Activated CD8-positive, alpha-beta memory T cell treated with anti-CD3 and anti-CD28 coated beads for 36 hours (primary cell): ENCODE results near the gene NELFA. TPM values are rescaled to one million over a fixed set of nuclear protein-coding genes. Genes with fewer than 3 reads are reported as not detected.
"Not testable (repeated sequence)": the region's sequence is repeated elsewhere in the genome, so short reads cannot be mapped to it uniquely, and the experiment has no call there.

Source experiments
- CTCF ChIA-PET: fragments of 350-600 bp; sonication (Branson Sonifier 250); formaldehyde crosslinking; loops from one replicate; lab custom pipeline; 2021; ENCODE audit warnings: antibody characterized with exemption; lab: Charles Lee
- POLR2A ChIA-PET: fragments of 350-600 bp; sonication (Branson Sonifier 250); formaldehyde crosslinking; loops from one replicate; lab custom pipeline; 2021; ENCODE audit warnings: antibody characterized with exemption; lab: Charles Lee
- total RNA-seq, 2 experiments: library from RNA; stranded (reverse); gene quantifications; one replicate each; pipeline ENCODE4 v1.2.3, GENCODE V29; 2021

The NELFA gene
- total RNA-seq, 2 experiments from 2014 or later, result 43.4 to 50.5 TPM

DNA sequence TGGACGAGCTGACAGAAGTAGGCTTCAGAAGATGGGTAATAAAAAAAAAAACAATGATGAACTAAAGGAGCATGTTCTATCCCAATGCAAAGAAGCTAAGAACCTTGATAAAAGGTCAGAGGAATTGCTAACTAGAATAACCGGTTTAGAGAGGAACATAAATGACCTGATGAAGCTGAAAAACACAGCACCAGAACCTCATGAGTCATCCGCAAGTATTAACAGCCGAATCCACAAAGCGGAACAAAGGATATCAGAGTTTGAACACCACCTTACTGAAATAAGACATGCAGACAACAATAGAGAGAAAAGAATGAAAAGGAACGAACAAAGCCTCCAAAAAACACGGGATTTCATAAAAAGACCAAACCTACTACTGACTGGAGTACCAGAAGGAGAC, 10.5 kb downstream of the NELFA start:
- CTCF ChIA-PET, result no interaction called here
- POLR2A ChIA-PET, result no interaction called here

GRCh38 chr4:1997712-1998111, 11.1 kb downstream of the NELFA start:
- POLR2A ChIA-PET, result no interaction called here
- CTCF ChIA-PET, result no interaction called here

DNA sequence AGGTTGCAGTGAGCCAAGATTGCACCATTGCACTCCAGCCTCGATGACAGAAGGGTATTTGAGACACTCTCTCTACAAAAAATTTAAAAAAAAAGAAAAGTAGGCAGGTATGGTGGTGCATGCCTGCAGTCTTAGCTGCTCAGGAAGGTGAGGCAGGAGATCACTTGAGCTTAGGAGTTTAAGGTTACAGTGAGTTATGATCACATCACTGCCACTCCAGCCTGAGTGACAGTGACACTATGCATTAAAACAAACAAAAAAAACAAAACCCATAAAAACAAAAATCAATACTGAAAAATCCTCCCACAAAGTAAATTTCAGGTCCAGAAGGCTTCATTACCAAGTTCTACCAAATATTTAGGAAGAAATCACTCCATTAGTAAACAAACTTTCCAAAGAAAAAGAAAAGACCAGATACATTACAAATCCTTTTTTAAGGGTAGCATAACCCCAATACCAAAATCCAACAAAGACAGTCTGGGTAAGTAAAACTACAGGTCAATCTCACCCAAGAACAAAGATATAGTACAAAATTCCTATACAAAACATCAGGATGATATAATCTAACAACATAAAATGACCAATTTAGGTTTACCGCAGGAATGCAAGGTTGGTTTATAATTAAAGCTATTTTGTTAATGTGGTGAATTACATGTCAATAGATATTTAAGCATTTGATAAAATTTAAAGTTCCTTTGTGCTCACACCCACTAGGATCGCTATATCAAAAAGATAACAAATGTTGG, 11.7 kb downstream of the NELFA start:
- CTCF ChIA-PET, result interaction anchor here (0.6 kb wide), 1 partner anchor 21 kb away, joined by 3 read pairs; no protein-coding TSS in a partner anchor
- POLR2A ChIA-PET, result interaction anchor here (1.1 kb wide), 1 partner anchor 12 kb away, joined by 3 read pairs; no protein-coding TSS in a partner anchor

GRCh38 chr4:1994938-1995337, 13.8 kb downstream of the NELFA start:
- ChIA-PET CTCF (interaction anchor here (0.8 kb wide), 1 partner anchor 578 kb away, joined by 3 read pairs; no protein-coding TSS in a partner anchor), POLR2A (no interaction called here)

- CTCF ChIA-PET, result interaction anchor here (0.7 to 1.2 kb wide), 3 partner anchors 16 to 577 kb away, joined by 3 read pairs; no protein-coding TSS in a partner anchor
- POLR2A ChIA-PET, result not testable (repeated sequence)
Measured at GRCh38 chr4:1993718-1994516, 14.9 kb downstream of the NELFA start.

DNA sequence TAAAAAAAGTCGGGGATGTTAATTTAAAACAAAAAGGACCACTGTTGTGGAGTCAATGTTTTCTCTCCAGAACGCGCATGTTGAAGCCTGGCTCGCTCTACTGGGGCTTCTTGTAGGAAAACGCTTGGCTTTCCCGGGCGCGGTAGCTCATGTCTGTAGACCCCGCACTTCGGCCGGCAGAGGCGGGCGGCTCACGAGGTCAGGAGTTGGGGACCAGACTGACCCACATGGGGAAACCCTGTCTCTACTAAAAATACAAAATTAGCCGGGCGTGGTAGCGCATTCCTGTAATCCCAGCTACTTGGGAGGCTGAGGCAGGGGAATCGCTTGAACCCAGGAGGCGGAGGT, 15.6 kb downstream of the NELFA start:
- CTCF ChIA-PET, result interaction anchor here (1.2 kb wide), 1 partner anchor 17 kb away, joined by 3 read pairs; no protein-coding TSS in a partner anchor
- POLR2A ChIA-PET, result no interaction called here

GRCh38 chr4:1992468-1993168, 16.2 kb downstream of the NELFA start:
- ChIA-PET CTCF (interaction anchor here (1.2 kb wide), 1 partner anchor 17 kb away, joined by 3 read pairs; no protein-coding TSS in a partner anchor), POLR2A (no interaction called here)

DNA sequence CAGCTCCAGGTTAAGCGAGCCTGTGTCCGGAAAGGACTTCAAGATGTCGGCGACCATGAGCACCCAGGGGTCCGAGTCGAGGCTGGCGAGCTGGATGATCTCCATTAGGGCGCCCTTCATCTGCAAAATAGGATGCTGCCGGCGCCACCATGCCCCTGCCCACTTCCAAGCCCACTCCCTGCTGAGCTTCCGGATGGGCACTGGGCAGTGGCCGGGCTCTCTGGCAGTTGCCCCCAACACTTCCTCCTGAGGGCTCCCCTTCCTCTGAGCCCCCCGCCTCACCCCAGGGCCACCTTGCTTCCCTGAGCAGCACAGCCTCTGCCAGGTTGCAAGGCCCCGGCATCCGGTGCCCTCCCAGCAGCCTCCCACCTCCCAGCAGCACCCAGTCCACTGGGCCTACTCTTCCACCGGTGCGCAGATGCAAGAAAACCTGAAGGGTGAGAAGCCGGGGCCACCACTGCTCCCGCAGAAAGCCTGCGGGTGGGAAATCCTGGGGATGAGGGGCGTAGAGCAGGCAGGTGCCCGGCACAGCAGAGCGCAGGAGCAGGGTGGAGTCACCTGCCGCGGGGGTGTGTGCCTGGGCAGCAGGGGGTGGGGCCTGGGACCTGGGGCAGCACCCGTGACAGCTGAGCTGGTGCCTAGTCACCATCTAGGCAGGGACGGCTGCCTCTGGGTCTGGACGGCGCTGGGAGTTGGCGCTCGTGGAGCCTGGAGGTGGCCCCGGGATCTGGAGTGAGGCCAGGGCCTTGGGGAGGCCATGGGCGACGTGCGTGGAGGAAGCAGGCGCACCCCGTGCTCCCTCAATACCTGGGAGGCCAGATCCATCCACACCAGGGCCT, 17.0 kb downstream of the NELFA start:
- ChIA-PET POLR2A (no interaction called here), CTCF (no interaction called here)

DNA sequence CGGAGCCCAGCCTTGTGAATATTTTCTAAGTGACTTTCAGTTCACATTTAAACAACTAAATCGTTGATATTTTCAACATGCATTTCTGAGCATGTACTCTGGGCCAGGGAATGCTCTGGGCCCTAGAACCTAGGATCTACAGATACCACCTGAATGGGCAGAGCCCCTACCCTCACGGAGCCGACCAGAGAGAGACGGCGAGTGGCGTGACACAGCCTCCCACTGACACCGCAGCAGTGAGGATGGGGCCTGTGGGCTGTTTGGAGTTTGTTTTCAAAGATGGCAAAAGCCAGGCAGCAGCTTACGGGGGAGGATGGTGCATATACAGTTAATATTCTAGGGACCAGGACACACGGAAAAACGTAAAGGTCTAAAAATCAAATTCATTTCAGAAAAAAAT, 17.7 kb downstream of the NELFA start:
- POLR2A ChIA-PET, result no interaction called here
- CTCF ChIA-PET, result no interaction called here

DNA sequence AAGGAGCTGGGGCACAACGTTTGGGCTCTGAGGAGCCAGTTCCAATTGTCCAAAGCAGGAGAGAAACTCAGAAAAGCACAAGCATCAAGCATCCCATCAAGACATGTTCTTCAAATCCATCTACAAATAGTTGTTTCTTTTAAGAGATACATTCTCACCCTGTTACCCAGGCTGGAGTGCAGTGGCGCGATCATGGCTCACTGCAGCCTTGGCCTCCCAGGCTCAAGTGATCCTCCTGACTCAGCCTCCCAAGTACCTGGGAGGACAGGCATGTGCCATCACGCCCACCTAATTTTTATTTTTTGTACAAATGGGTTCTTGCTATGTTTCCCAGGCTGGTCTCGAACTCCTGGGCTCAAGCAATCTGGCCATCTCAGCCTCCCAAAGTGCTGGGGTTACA, 18.1 kb downstream of the NELFA start:
- ChIA-PET CTCF (no interaction called here), POLR2A (no interaction called here)

DNA sequence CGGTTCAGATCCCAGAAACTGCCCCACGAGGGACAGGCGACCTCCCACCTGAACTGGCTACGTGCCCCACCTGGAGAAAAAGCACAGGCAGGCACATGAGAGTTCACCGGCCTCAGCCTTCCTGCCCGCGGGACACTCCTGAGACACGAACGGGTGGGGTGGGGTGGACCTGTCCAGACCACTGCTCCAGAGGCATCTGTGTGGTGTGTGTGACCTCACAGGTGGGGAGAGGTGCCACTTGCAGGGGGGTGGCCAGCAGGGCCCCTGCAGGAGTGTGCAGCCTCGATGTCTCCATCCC, 18.5 kb downstream of the NELFA start:
- ChIA-PET CTCF (no interaction called here), POLR2A (no interaction called here)

DNA sequence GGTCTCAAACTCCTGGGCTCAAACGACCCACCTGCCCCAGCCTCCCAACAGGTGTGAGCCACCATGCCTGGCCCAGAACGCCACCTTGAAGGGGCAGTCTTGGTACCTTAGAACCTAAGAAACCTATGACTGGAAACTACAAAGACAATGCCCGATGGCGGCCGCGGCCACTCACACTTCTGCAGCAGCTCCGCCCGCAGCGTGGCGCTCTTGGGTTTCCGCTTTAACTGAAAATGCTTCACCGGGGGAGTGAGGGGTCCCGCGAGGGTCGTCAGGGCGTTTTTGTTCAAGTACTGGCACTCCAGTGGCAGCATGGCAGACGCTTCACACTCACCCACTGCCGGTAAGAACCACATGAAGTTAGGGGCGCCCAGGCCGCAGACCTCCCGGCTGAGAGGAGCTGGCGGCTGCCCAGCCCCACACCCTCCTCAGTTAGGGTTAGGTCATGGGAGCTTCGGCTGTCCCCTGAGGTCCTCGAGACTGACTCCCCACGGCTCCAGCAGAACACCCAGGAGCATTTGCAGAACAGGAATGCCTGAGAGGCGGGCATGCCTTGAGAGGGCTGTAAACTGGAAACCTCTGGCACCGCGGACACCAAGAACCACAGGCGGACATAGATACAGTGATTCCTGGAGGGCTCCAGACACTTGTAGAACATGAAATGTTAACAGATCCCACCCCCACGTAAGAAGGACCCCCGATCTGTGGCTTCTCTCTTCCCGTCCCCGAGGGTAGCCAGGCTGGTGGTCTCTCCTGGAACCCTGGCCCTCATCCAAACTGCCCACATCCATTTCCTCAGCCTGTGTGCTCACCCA, 19.0 kb downstream of the NELFA start:
- CTCF ChIA-PET, result no interaction called here
- POLR2A ChIA-PET, result no interaction called here

GRCh38 chr4:1988327-1988724, 20.4 kb downstream of the NELFA start:
- CTCF ChIA-PET, result no interaction called here
- POLR2A ChIA-PET, result no interaction called here

DNA sequence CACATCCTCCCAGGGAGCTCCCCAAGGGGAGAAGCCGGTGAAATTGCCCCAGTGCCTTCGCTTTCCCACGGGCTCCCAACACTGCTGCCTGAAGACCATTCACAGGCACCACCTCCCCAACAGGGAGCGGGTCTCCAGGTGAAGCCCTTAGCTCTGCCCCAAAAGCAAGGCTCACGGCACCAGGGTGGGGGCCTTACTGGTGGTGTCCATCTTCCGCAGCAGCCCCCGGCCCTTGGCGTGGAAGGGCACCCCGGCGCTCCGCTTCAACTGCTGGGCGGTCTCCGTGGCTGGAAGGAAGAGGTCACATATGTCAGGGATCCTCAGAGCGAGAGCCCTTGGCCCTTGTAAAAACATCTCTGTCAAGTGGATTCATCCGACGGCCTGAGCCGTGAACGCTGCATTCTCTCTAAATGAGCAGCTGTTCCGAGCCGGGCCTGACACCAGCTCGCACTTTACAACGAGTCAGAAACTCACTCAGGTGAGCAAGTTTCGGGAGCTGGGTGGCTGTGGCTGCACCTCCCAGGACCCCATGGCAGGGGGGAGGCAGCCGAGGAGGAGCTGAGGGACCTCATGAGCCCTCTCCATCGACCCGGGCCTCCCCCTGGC, 20.9 kb downstream of the NELFA start:
- POLR2A ChIA-PET, result no interaction called here

GRCh38 chr4:1987296-1987695, 21.5 kb downstream of the NELFA start:
- CTCF ChIA-PET, result no interaction called here
- POLR2A ChIA-PET, result no interaction called here

More for the DNA sequence above, 20.9 kb downstream of the NELFA start:
- CTCF ChIA-PET, result no interaction called here

GRCh38 chr4:1986578-1987210, 22.1 kb downstream of the NELFA start:
- CTCF ChIA-PET, result no interaction called here
- POLR2A ChIA-PET, result no interaction called here

GRCh38 chr4:1985780-1986577, 22.8 kb downstream of the NELFA start:
- ChIA-PET CTCF (no interaction called here), POLR2A (no interaction called here)
